ENCODE measurements around the gene DENND1A.

DENND1A gene

DNA sequence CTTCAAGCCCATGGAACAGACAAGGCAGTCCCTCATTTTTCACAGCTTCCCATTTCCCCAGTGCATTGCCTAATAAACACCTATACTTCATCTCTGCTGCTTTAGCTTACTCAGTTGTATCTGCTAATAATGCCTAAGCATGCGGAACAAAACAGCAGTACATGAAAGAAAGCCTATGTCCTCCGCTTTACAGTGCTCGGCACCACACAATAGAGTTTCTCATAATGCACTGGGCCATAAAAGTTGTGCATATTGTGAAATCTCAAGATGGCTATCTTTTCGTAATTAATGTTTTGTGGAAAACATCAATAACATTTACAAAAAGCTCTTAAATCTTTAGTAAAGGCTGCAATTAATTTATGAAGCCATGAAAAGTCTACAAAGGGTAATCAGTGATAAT, 69.3 kb downstream of the DENND1A start:
- Histone ChIP-seq H3K4me2 (ENCODE audit: low read depth, low read length, poor library complexity, severe bottlenecking) (no peak overlapping the region), H3F3A (ENCODE audit: low read depth) (no peaks in the 10 kb centered on the region), H3K79me2 (ENCODE audit: insufficient read depth, low read length) (no peaks in the 10 kb centered on the region), H3K27me3 (ENCODE audit: insufficient read depth, low read length, poor library complexity, severe bottlenecking) (no peaks in the 10 kb centered on the region), H3K36me3 (ENCODE audit: insufficient read depth, low read length) (no peaks in the 10 kb centered on the region), H3K4me3 (ENCODE audit: low read length, poor library complexity, severe bottlenecking) (no peak overlapping the region), H3K9me3 (ENCODE audit: insufficient read depth, low read depth, low read length) (no peaks in the 10 kb centered on the region), H3K4me1 (ENCODE audit: insufficient read depth, low read length, poor library complexity, severe bottlenecking) (peaks cover 36% of the 10 kb centered on the region), H3K9ac (ENCODE audit: low read depth, low read length, poor library complexity, severe bottlenecking) (no peak overlapping the region), H3K9me2 (replicated peaks; ENCODE audit: low read depth, low read length) (no peaks in the 10 kb centered on the region), H2AFZ (ENCODE audit: low read length) (no peak overlapping the region), H4K20me1 (ENCODE audit: insufficient read depth, low read length, poor library complexity, severe bottlenecking) (no peaks in the 10 kb centered on the region)
- TF ChIP-seq, protein P1, sequence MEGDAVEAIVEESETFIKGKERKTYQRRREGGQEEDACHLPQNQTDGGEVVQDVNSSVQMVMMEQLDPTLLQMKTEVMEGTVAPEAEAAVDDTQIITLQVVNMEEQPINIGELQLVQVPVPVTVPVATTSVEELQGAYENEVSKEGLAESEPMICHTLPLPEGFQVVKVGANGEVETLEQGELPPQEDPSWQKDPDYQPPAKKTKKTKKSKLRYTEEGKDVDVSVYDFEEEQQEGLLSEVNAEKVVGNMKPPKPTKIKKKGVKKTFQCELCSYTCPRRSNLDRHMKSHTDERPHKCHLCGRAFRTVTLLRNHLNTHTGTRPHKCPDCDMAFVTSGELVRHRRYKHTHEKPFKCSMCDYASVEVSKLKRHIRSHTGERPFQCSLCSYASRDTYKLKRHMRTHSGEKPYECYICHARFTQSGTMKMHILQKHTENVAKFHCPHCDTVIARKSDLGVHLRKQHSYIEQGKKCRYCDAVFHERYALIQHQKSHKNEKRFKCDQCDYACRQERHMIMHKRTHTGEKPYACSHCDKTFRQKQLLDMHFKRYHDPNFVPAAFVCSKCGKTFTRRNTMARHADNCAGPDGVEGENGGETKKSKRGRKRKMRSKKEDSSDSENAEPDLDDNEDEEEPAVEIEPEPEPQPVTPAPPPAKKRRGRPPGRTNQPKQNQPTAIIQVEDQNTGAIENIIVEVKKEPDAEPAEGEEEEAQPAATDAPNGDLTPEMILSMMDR (conservative IDR thresholded peaks at IDR 0.05; ENCODE audit: low read length): no peak
- TF ChIP-seq EZH2phosphoT487 (IDR thresholded peaks at IDR 0.05; ENCODE audit: borderline replicate concordance): no peak

DNA sequence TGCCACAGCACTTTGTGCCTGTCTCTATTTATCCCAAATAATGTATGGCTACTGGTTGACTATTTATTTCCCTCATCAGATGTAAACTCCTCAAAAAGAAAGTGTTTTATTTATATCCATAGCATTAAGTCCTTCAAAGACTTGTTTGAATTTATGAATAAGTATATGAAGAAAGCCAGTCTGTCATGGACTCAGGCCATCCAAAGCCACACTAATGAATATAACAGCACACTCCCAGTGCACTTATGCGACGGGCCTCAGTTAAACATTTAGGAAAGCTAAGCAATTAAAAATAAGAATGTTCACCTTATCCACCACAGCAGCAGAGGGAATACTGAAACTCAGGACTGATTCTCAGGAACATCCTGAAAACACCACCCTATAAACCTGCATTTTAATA, 77.5 kb downstream of the DENND1A start:
- no peaks in the 10 kb centered on the region for H3K36me3 ChIP-seq (ENCODE audit: insufficient read depth, low read length)
- no peak overlapping the region for H2AFZ ChIP-seq (ENCODE audit: low read length)
- H4K20me1 ChIP-seq (ENCODE audit: insufficient read depth, low read length, poor library complexity, severe bottlenecking): no peaks in the 10 kb centered on the region
- H3K9ac ChIP-seq (ENCODE audit: low read depth, low read length, poor library complexity, severe bottlenecking): no peak overlapping the region
- TF ChIP-seq, protein P1 (conservative IDR thresholded peaks at IDR 0.05; ENCODE audit: low read length): no peak
- TF ChIP-seq EZH2phosphoT487 (IDR thresholded peaks at IDR 0.05; ENCODE audit: borderline replicate concordance): no peak
- no peak overlapping the region for H3K4me3 ChIP-seq (ENCODE audit: low read length, poor library complexity, severe bottlenecking)
- H3K9me3 ChIP-seq (ENCODE audit: insufficient read depth, low read depth, low read length): peaks cover under 1% of the 10 kb centered on the region; the same call in 1 of the 2 replicates
- H3K4me1 ChIP-seq (ENCODE audit: insufficient read depth, low read length, poor library complexity, severe bottlenecking): no peaks in the 10 kb centered on the region
- H3K4me2 ChIP-seq (ENCODE audit: low read depth, low read length, poor library complexity, severe bottlenecking): no peak overlapping the region
- H3K27me3 ChIP-seq (ENCODE audit: insufficient read depth, low read length, poor library complexity, severe bottlenecking): no peaks in the 10 kb centered on the region
- no peaks in the 10 kb centered on the region for H3K79me2 ChIP-seq (ENCODE audit: insufficient read depth, low read length)
- H3K9me2 ChIP-seq (replicated peaks; ENCODE audit: low read depth, low read length): no peaks in the 10 kb centered on the region
- no peaks in the 10 kb centered on the region for H3F3A ChIP-seq (ENCODE audit: low read depth)

DNA sequence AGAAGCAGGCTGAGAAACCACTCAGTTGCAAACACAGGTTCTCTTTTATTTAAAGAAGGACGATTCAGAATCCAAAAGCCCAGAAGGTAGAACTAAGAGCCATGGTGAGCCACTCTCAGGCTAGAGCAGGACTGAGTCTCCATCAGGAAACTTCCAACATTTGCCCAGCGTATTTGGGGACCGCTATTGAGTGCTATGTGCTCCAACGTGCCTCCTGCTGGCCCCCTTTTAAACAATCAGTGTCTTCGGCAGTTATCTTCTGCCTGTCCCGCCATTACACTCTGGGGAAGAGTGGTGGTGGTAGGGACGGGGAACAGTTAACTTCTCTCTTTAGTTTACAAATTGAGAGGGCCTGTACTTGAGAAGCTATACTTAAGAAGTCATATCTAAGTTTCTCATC, 78.1 kb downstream of the DENND1A start:
- no peaks in the 10 kb centered on the region for H3K79me2 ChIP-seq (ENCODE audit: insufficient read depth, low read length)
- H3F3A ChIP-seq (ENCODE audit: low read depth): no peaks in the 10 kb centered on the region
- H3K9me3 ChIP-seq (ENCODE audit: insufficient read depth, low read depth, low read length): peaks cover 6% of the 10 kb centered on the region; the same call in 1 of the 2 replicates
- H3K4me2 ChIP-seq (ENCODE audit: low read depth, low read length, poor library complexity, severe bottlenecking): no peak overlapping the region
- H3K9me2 ChIP-seq (replicated peaks; ENCODE audit: low read depth, low read length): no peaks in the 10 kb centered on the region
- H2AFZ ChIP-seq (ENCODE audit: low read length): no peak overlapping the region
- H3K36me3 ChIP-seq (ENCODE audit: insufficient read depth, low read length): no peaks in the 10 kb centered on the region
- H3K9ac ChIP-seq (ENCODE audit: low read depth, low read length, poor library complexity, severe bottlenecking): no peak overlapping the region
- H3K27me3 ChIP-seq (ENCODE audit: insufficient read depth, low read length, poor library complexity, severe bottlenecking): no peaks in the 10 kb centered on the region
- no peaks in the 10 kb centered on the region for H3K4me1 ChIP-seq (ENCODE audit: insufficient read depth, low read length, poor library complexity, severe bottlenecking)
- H3K4me3 ChIP-seq (ENCODE audit: low read length, poor library complexity, severe bottlenecking): no peak overlapping the region
- TF ChIP-seq, protein P1 (conservative IDR thresholded peaks at IDR 0.05; ENCODE audit: low read length): no peak
- no peak for TF ChIP-seq EZH2phosphoT487 (IDR thresholded peaks at IDR 0.05; ENCODE audit: borderline replicate concordance)
- no peaks in the 10 kb centered on the region for H4K20me1 ChIP-seq (ENCODE audit: insufficient read depth, low read length, poor library complexity, severe bottlenecking)
